ENCODE results near the gene FANCL. TPM values are rescaled to one million over a fixed set of nuclear protein-coding genes. Genes with fewer than 3 reads are reported as not detected.

Gene FANCL
- total and polyA plus RNA-seq, 9 of the 15 experiments (the other 6 are each of a cell fraction or from before 2014, with no cell fraction given), result 36.7 to 120 (median 58.5) TPM

DNA sequence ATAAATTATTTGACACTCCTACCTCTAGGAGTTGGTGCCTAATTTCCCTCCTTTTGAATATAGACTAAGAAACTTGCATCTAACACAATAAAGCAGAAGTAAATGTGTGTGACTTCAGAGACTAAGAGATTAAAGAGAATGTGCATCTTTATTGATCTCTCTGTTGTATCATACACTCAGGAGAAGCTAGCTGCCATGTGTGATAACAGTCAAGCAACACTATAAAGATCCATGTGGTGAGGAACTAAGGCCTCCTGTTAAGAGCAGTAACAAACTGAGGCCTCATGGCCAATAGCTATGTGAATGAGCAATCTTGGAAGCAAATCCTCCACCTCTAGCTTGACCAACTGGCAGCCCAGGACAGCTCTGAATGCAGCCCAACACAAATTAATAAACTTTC, 3.4 kb downstream of the FANCL start (continued):
- TF ChIP-seq RBM14 (IDR thresholded peaks at IDR 0.05; ENCODE audit: borderline replicate concordance, insufficient read depth, low read depth, low read length), result no peak
- TF ChIP-seq HNRNPH1 (optimal IDR thresholded peaks at IDR 0.05; ENCODE audit: low read depth, low read length), result no peak
- TF ChIP-seq, protein P1, sequence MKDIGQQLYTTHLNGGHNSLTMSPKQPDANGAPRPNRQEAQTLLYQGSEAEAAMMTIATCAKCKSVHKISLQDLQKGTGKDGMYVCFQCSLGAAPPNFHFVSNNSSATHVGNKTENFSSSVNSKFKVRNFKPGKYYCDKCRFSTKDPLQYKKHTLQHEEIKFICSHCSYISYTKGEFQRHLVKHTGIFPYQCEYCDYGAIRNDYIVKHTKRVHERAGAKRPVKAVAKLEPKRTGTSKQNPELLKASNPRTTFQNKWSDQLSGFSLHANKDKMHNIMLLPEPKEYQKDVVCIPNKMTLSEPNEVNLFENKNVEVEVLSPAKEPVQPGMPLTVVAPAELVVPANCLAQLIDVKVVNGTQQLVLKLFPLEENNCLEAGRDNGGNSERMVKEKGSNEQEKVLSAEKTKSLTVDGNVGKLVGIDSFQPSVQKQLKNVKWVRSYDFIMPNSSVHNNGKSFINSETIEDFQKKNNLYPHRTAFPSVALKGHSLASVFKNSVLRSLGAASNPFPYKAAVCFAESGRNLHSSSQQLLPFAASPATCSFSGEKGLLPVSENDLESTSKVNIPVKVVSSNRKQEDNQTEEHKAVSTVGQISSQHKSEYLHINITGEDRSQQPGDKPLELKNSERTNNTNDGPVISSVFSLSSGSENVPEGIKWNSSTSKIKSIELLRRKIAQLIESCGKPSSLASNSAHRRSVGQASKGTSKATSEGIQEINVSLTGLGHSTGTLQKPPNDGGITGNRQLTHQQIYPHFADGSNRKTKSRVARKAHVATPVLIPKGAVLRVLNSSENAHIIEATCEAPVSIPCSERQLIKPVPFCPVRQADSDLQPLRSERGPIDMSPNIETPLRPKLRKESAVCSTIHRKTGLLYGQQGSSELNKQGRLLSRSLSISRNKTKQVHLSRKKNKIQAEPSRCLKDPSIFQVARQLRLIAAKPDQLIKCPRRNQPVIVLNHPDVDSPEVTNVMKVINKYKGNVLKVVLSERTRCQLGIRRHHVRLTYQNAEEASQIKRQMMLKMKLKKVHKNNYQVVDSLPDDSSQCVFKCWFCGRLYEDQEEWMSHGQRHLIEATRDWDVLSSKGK (CRISPR knock-in tag; IDR thresholded peaks at IDR 0.05), result no peak
- TF ChIP-seq NCOR1 (IDR thresholded peaks at IDR 0.05), result peak; percentile 40
- 0 out of 4 replicates have a peak, but pooled peaks of 1 of the 2 experiments have one; percentile 39 for TF ChIP-seq FOXK2 (conservative IDR thresholded peaks at IDR 0.05 in 1 of 2, IDR thresholded peaks at IDR 0.05 in 1 of 2; ENCODE audit: low read depth in 2 of 2)
- no peak for TF ChIP-seq ZNF253 (CRISPR knock-in tag; conservative IDR thresholded peaks at IDR 0.05)
- TF ChIP-seq CHCHD3 (CRISPR knock-in tag; IDR thresholded peaks at IDR 0.05), result no peak
- TF ChIP-seq DPF2 (IDR thresholded peaks at IDR 0.05), result peak; percentile 55
- TF ChIP-seq, protein P2, sequence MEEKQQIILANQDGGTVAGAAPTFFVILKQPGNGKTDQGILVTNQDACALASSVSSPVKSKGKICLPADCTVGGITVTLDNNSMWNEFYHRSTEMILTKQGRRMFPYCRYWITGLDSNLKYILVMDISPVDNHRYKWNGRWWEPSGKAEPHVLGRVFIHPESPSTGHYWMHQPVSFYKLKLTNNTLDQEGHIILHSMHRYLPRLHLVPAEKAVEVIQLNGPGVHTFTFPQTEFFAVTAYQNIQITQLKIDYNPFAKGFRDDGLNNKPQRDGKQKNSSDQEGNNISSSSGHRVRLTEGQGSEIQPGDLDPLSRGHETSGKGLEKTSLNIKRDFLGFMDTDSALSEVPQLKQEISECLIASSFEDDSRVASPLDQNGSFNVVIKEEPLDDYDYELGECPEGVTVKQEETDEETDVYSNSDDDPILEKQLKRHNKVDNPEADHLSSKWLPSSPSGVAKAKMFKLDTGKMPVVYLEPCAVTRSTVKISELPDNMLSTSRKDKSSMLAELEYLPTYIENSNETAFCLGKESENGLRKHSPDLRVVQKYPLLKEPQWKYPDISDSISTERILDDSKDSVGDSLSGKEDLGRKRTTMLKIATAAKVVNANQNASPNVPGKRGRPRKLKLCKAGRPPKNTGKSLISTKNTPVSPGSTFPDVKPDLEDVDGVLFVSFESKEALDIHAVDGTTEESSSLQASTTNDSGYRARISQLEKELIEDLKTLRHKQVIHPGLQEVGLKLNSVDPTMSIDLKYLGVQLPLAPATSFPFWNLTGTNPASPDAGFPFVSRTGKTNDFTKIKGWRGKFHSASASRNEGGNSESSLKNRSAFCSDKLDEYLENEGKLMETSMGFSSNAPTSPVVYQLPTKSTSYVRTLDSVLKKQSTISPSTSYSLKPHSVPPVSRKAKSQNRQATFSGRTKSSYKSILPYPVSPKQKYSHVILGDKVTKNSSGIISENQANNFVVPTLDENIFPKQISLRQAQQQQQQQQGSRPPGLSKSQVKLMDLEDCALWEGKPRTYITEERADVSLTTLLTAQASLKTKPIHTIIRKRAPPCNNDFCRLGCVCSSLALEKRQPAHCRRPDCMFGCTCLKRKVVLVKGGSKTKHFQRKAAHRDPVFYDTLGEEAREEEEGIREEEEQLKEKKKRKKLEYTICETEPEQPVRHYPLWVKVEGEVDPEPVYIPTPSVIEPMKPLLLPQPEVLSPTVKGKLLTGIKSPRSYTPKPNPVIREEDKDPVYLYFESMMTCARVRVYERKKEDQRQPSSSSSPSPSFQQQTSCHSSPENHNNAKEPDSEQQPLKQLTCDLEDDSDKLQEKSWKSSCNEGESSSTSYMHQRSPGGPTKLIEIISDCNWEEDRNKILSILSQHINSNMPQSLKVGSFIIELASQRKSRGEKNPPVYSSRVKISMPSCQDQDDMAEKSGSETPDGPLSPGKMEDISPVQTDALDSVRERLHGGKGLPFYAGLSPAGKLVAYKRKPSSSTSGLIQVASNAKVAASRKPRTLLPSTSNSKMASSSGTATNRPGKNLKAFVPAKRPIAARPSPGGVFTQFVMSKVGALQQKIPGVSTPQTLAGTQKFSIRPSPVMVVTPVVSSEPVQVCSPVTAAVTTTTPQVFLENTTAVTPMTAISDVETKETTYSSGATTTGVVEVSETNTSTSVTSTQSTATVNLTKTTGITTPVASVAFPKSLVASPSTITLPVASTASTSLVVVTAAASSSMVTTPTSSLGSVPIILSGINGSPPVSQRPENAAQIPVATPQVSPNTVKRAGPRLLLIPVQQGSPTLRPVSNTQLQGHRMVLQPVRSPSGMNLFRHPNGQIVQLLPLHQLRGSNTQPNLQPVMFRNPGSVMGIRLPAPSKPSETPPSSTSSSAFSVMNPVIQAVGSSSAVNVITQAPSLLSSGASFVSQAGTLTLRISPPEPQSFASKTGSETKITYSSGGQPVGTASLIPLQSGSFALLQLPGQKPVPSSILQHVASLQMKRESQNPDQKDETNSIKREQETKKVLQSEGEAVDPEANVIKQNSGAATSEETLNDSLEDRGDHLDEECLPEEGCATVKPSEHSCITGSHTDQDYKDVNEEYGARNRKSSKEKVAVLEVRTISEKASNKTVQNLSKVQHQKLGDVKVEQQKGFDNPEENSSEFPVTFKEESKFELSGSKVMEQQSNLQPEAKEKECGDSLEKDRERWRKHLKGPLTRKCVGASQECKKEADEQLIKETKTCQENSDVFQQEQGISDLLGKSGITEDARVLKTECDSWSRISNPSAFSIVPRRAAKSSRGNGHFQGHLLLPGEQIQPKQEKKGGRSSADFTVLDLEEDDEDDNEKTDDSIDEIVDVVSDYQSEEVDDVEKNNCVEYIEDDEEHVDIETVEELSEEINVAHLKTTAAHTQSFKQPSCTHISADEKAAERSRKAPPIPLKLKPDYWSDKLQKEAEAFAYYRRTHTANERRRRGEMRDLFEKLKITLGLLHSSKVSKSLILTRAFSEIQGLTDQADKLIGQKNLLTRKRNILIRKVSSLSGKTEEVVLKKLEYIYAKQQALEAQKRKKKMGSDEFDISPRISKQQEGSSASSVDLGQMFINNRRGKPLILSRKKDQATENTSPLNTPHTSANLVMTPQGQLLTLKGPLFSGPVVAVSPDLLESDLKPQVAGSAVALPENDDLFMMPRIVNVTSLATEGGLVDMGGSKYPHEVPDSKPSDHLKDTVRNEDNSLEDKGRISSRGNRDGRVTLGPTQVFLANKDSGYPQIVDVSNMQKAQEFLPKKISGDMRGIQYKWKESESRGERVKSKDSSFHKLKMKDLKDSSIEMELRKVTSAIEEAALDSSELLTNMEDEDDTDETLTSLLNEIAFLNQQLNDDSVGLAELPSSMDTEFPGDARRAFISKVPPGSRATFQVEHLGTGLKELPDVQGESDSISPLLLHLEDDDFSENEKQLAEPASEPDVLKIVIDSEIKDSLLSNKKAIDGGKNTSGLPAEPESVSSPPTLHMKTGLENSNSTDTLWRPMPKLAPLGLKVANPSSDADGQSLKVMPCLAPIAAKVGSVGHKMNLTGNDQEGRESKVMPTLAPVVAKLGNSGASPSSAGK (IDR thresholded peaks at IDR 0.05), result peak; percentile 57; the same call in 1 of the 2 replicates
- no peak for TF ChIP-seq PHTF2 (CRISPR knock-in tag; IDR thresholded peaks at IDR 0.05)
- TF ChIP-seq, protein P3, sequence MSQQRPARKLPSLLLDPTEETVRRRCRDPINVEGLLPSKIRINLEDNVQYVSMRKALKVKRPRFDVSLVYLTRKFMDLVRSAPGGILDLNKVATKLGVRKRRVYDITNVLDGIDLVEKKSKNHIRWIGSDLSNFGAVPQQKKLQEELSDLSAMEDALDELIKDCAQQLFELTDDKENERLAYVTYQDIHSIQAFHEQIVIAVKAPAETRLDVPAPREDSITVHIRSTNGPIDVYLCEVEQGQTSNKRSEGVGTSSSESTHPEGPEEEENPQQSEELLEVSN (IDR thresholded peaks at IDR 0.05; ENCODE audit: borderline replicate concordance in 1 of 2, extremely low read depth in 1 of 2, insufficient read depth in 1 of 2, insufficient read length in 1 of 2, low read depth in 1 of 2, low read length in 1 of 2, poor library complexity in 1 of 2, severe bottlenecking in 1 of 2), result no peak
- TF ChIP-seq GATAD2B (IDR thresholded peaks at IDR 0.05; ENCODE audit: borderline replicate concordance), result no peak

Measured in K562 (cell line).